Measurements from ENCODE around the gene CFLAR. TPM values are rescaled to one million over a fixed set of nuclear protein-coding genes. Genes with fewer than 3 reads are reported as not detected.

Gene CFLAR
- total and polyA plus RNA-seq, 9 of the 15 experiments (the other 6 are each of a cell fraction or from before 2014, with no cell fraction given), result 27.5 to 102 (median 54.0) TPM

DNA sequence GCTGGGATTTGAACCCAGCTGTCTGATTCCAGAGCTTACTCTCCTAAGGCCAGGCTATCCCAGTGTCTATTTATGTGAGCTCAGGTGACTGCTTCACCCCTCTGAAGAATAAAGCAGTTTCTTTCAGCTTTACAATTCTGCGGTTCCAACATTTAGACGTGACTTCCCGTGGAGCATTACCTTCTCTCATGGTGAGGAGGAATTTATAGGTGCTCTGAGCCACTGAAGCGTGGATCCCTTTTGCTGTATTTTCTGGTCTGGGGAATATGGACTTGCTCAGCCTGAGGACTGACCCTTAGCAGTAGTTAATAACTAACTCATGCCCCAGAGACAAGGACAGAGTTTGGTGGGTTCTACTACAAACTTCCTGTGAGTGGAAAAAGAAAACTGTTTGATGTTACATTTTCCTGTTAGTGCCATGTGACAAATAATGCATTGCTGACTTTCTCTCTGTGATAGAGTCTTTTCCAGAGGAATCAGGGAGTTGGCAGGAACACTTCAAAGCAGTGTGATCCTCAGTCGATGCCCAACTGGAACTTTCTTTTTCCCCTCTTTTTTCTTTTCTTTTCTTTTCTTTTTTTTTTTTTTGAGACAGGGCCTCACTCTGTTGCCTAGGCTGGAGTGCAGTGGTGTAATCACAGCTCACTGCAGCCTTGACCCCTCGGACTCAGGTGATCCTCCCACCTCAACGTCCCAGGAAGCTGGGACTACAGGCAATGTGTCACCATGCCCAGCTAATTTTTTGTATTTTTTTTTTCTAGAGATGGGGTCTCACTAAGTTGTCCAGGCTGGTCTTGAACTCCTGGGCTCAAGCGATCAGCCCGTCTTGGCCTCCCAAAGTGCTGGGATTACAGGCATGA, 88.9 kb downstream of the CFLAR start (continued):
- TF ChIP-seq, protein P1, sequence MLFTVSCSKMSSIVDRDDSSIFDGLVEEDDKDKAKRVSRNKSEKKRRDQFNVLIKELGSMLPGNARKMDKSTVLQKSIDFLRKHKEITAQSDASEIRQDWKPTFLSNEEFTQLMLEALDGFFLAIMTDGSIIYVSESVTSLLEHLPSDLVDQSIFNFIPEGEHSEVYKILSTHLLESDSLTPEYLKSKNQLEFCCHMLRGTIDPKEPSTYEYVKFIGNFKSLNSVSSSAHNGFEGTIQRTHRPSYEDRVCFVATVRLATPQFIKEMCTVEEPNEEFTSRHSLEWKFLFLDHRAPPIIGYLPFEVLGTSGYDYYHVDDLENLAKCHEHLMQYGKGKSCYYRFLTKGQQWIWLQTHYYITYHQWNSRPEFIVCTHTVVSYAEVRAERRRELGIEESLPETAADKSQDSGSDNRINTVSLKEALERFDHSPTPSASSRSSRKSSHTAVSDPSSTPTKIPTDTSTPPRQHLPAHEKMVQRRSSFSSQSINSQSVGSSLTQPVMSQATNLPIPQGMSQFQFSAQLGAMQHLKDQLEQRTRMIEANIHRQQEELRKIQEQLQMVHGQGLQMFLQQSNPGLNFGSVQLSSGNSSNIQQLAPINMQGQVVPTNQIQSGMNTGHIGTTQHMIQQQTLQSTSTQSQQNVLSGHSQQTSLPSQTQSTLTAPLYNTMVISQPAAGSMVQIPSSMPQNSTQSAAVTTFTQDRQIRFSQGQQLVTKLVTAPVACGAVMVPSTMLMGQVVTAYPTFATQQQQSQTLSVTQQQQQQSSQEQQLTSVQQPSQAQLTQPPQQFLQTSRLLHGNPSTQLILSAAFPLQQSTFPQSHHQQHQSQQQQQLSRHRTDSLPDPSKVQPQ (CRISPR knock-in tag; IDR thresholded peaks at IDR 0.05; ENCODE audit: borderline replicate concordance), result no peak
- no peak for TF ChIP-seq ZNF518B (CRISPR knock-in tag; IDR thresholded peaks at IDR 0.05)
- TF ChIP-seq CHD7 (IDR thresholded peaks at IDR 0.05; ENCODE audit: low read depth, low read length), result no peak
- no peak for TF ChIP-seq TAF1 (IDR thresholded peaks at IDR 0.05; ENCODE audit: control insufficient read depth, extremely low read depth, insufficient read depth, low read length, severe bottlenecking)
- no peak for TF ChIP-seq BRF2 (IDR thresholded peaks at IDR 0.05; ENCODE audit: borderline replicate concordance, insufficient read depth, insufficient read length)
- TF ChIP-seq TCF7 (IDR thresholded peaks at IDR 0.05; ENCODE audit: borderline replicate concordance), result no peak

Data from K562 (cell line).